Activated CD8-positive, alpha-beta T cell treated with anti-CD3 and anti-CD28 coated beads for 36 hours (primary cell): ENCODE data around the gene RFESD. TPM values are rescaled to one million over a fixed set of nuclear protein-coding genes. Genes with fewer than 3 reads are reported as not detected.

ENCODE experiments used
- ATAC-seq: fragments of 200-7000 bp; cut with Tn5 transposase; one replicate; pipeline ENCODE4 v1.10.0; 2021; ENCODE audit warnings: mild to moderate bottlenecking, moderate library complexity
- CTCF ChIA-PET: fragments of 350-600 bp; sonication (Branson Sonifier 250); formaldehyde crosslinking; loops from one replicate; lab custom pipeline; 2021; ENCODE audit warnings: antibody characterized with exemption; lab: Charles Lee
- POLR2A ChIA-PET: fragments of 350-600 bp; sonication (Branson Sonifier 250); formaldehyde crosslinking; loops from one replicate; lab custom pipeline; 2021; ENCODE audit warnings: antibody characterized with exemption; lab: Charles Lee
- DNase-seq: peaks from one replicate; pipeline ENCODE4 v3.0.0-alpha.2; 2020
- H3K27ac Mint-ChIP-seq: one replicate; pipeline ENCODE4 v1.8.0; 2021; ENCODE audit warnings: mild to moderate bottlenecking, mixed read lengths
- H3K27me3 Mint-ChIP-seq: one replicate; pipeline ENCODE4 v1.8.0; 2021; ENCODE audit warnings: mixed read lengths
- H3K36me3 Mint-ChIP-seq: one replicate; pipeline ENCODE4 v1.8.0; 2021; ENCODE audit warnings: low read depth, mixed read lengths
- H3K4me1 Mint-ChIP-seq: one replicate; pipeline ENCODE4 v1.8.0; 2021; ENCODE audit warnings: low read depth, mixed read lengths
- H3K4me3 Mint-ChIP-seq: one replicate; pipeline ENCODE4 v1.8.0; 2021; ENCODE audit warnings: mild to moderate bottlenecking, moderate library complexity, mixed read lengths
- H3K9me3 Mint-ChIP-seq: one replicate; pipeline ENCODE4 v1.8.0; 2021; ENCODE audit warnings: mixed read lengths
- intact Hi-C: fragments of 100-400 bp; cut with micrococcal nuclease; formaldehyde crosslinking; loops from one replicate; pipeline ENCODE4 v1.10.0; 2022
- total RNA-seq, 2 experiments: library from RNA; stranded (reverse); gene quantifications; one replicate each; pipeline ENCODE4 v1.2.3, GENCODE V29; 2021
- TF ChIP-seq, protein P1 (sequence below): fragments of 200-600 bp; IDR thresholded peaks from one replicate; pipeline ENCODE4 v1.8.0; 2022; ENCODE audit warnings: antibody characterized with exemption, mild to moderate bottlenecking

The RFESD gene
- total RNA-seq, 2 experiments from 2014 or later: 9.2 to 9.8 TPM

DNA sequence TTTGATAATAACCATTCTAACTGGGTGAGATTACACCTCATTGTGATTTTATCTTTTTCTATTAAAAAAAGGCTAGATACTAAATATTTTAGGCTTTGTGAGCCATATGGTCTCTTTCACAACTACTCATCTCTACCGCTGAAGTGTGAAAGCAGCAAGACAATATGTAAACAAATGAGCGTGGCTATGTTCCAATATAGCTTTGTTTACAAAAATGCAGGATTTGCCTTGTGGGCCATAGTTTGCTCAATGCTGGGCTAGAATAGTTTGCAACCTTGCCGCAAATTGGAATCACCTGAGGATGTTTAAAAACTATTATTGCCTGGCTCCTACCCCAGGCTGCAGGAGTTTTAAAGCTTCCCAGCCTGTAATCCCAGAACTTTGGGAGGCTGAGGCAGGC, 36.9 kb upstream of the RFESD start:
- H3K4me3 Mint-ChIP-seq: no peak overlapping the region
- H3K36me3 Mint-ChIP-seq: peaks cover 13% of the 10 kb centered on the region
- H3K4me1 Mint-ChIP-seq: peaks cover 9% of the 10 kb centered on the region
- no peak for ATAC-seq
- ChIA-PET POLR2A (no interaction called here), CTCF (no interaction called here)
- TF ChIP-seq, protein P1, sequence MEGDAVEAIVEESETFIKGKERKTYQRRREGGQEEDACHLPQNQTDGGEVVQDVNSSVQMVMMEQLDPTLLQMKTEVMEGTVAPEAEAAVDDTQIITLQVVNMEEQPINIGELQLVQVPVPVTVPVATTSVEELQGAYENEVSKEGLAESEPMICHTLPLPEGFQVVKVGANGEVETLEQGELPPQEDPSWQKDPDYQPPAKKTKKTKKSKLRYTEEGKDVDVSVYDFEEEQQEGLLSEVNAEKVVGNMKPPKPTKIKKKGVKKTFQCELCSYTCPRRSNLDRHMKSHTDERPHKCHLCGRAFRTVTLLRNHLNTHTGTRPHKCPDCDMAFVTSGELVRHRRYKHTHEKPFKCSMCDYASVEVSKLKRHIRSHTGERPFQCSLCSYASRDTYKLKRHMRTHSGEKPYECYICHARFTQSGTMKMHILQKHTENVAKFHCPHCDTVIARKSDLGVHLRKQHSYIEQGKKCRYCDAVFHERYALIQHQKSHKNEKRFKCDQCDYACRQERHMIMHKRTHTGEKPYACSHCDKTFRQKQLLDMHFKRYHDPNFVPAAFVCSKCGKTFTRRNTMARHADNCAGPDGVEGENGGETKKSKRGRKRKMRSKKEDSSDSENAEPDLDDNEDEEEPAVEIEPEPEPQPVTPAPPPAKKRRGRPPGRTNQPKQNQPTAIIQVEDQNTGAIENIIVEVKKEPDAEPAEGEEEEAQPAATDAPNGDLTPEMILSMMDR: no peak
- H3K9me3 Mint-ChIP-seq: peaks cover 13% of the 10 kb centered on the region
- DNase-seq: no peak
- no peaks in the 10 kb centered on the region for H3K27me3 Mint-ChIP-seq
- intact Hi-C loops: no loop called here
- H3K27ac Mint-ChIP-seq: no peak overlapping the region

GRCh38 chr5:95610546-95610945, 36.0 kb upstream of the RFESD start:
- H3K4me1 Mint-ChIP-seq: peaks cover 17% of the 10 kb centered on the region
- POLR2A ChIA-PET: interaction anchor here (0.5 kb wide), 1 partner anchor 146 kb away, joined by 3 read pairs; no protein-coding TSS in a partner anchor
- intact Hi-C loops: no loop called here
- CTCF ChIA-PET: no interaction called here
- no peaks in the 10 kb centered on the region for H3K27me3 Mint-ChIP-seq
- TF ChIP-seq, protein P1: no peak
- H3K36me3 Mint-ChIP-seq: peaks cover 16% of the 10 kb centered on the region
- H3K4me3 Mint-ChIP-seq: no peak overlapping the region
- H3K27ac Mint-ChIP-seq: no peak overlapping the region
- DNase-seq (no peak), ATAC-seq (no peak)
- peaks cover 13% of the 10 kb centered on the region for H3K9me3 Mint-ChIP-seq

GRCh38 chr5:95611396-95611795, 35.2 kb upstream of the RFESD start:
- ATAC-seq: no peak

DNA sequence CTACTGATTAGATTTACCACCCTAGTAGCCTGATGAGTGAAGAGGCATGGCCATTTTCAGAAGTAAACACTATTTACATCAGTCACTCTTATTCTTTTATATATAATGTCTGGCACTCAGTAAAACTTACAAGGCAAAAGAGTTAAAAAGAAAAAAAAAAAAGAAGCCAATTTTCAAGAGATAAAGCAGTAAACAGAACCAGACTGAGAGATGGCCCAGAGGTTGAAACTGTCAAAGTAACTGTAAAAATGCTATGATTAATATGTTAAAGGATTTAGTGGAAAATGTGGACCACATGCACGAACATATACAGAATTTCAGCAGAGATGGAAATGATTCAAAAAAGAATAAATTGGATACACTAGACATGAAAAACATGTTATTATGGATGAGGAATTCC, 33.1 kb upstream of the RFESD start:
- TF ChIP-seq, protein P1: no peak
- ATAC-seq (no peak), DNase-seq (no peak)
- Mint-ChIP-seq H3K4me3 (no peak overlapping the region), H3K9me3 (peaks cover 13% of the 10 kb centered on the region), H3K27me3 (no peaks in the 10 kb centered on the region), H3K36me3 (peaks cover 16% of the 10 kb centered on the region), H3K4me1 (peaks cover 23% of the 10 kb centered on the region), H3K27ac (no peak overlapping the region)
- ChIA-PET POLR2A (no interaction called here), CTCF (no interaction called here)
- intact Hi-C loops: no loop called here

More at GRCh38 chr5:95611396-95611795, 35.2 kb upstream of the RFESD start:
- peaks cover 13% of the 10 kb centered on the region for H3K9me3 Mint-ChIP-seq
- POLR2A ChIA-PET: no interaction called here
- no peak overlapping the region for H3K27ac Mint-ChIP-seq
- intact Hi-C loops: no loop called here
- no peak for DNase-seq
- CTCF ChIA-PET: interaction anchor here (1.7 kb wide), 1 partner anchor 11 kb away, joined by 4 read pairs; no protein-coding TSS in a partner anchor
- H3K4me3 Mint-ChIP-seq: no peak overlapping the region
- H3K27me3 Mint-ChIP-seq: no peaks in the 10 kb centered on the region
- TF ChIP-seq, protein P1: no peak
- peaks cover 17% of the 10 kb centered on the region for H3K4me1 Mint-ChIP-seq
- peaks cover 16% of the 10 kb centered on the region for H3K36me3 Mint-ChIP-seq

DNA sequence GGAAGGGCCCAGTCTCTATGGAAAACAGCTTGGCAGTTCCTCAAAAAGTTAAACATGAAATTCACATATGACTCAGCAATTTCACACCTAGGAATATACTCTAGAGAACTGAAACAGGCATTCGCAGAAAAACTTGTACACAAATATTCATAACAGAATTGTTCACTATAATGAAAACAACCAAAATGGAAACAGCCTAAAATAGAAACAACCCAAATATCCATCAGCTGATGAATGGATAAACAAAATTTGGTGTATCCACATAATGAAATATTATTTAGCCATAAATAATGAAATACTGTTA, 31.5 kb upstream of the RFESD start:
- peaks cover 37% of the 10 kb centered on the region for H3K4me1 Mint-ChIP-seq
- intact Hi-C loops: no loop called here

More for the DNA sequence above, 31.5 kb upstream of the RFESD start:
- Mint-ChIP-seq H3K36me3 (peaks cover 16% of the 10 kb centered on the region), H3K27ac (no peak overlapping the region), H3K4me3 (no peak overlapping the region), H3K9me3 (peaks cover 13% of the 10 kb centered on the region), H3K27me3 (no peaks in the 10 kb centered on the region)
- TF ChIP-seq, protein P1: no peak
- DNase-seq (no peak), ATAC-seq (no peak)
- CTCF ChIA-PET: no interaction called here
- POLR2A ChIA-PET: interaction anchor here (0.9 kb wide), 1 partner anchor 60 kb away, joined by 3 read pairs; the partner anchor contains the start of gene ARSK
